ENCODE results near the gene ERICH4. TPM values are rescaled to one million over a fixed set of nuclear protein-coding genes. Genes with fewer than 3 reads are reported as not detected.

The ERICH4 gene
- total and polyA plus RNA-seq, 9 of the 15 experiments (the other 6 are each of a cell fraction or from before 2014, with no cell fraction given) = not detected

GRCh38 chr19:41395355-41395754 is 47.6 kb upstream of the ERICH4 start:
- FAIRE-seq (peak; percentile 79), DNase-seq (ENCODE audit: extremely low read depth in 1 of 4, low spot score in 3 of 4) (peak in 3 of 4 experiments; percentile 27 to 61 (median 29)), ATAC-seq (peak; percentile 7; the same call in 2 of the 3 replicates)
- Histone ChIP-seq H3K27ac (ENCODE audit: extremely low read depth, low read depth, low read length) (peak overlapping the region; percentile 51), H3K4me3 (peak overlapping the region; percentile 73), H4K20me1 (replicated peaks; ENCODE audit: control insufficient read depth, insufficient read depth, low read length) (no peaks in the 10 kb centered on the region), H3K9me1 (ENCODE audit: control insufficient read depth, insufficient read depth, low read length) (no peaks in the 10 kb centered on the region), H3K9me3 (replicated peaks; ENCODE audit: control insufficient read depth, insufficient read depth, low read depth, low read length) (no peaks in the 10 kb centered on the region), H2AFZ (ENCODE audit: low read depth, low read length) (0 out of 2 replicates have a peak overlapping the region, but pooled peaks have one; percentile 33), H3K4me1 (replicated peaks in 1 of 2; ENCODE audit: control insufficient read depth in 2 of 2, insufficient read depth in 2 of 2, low read length in 2 of 2) (peaks cover 15 to 22% of the 10 kb centered on the region in 2 experiments; a peak in 4 of 5 replicates), H3K9ac (ENCODE audit: insufficient read depth in 1 of 2, low read depth in 2 of 2, low read length in 2 of 2) (peak overlapping the region; percentile 60 to 76; a peak in 3 of 4 replicates), H3K4me2 (ENCODE audit: insufficient read depth, low read length) (peak overlapping the region; percentile 90), H3K79me2 (ENCODE audit: control insufficient read depth, insufficient read depth, low read length) (peaks cover 48% of the 10 kb centered on the region), H3K36me3 (ENCODE audit: control insufficient read depth, insufficient read depth, low read length) (peaks cover 31% of the 10 kb centered on the region; the same call in 2 of the 3 replicates), H3K27me3 (ENCODE audit: control insufficient read depth in 2 of 2, insufficient read depth in 2 of 2, low read length in 2 of 2) (no peaks in the 10 kb centered on the region)
- intact Hi-C loops (cut with micrococcal nuclease) = loop anchor here (5.0 kb wide), 1 partner anchor 37 kb away; no protein-coding TSS in a partner anchor
- ChIA-PET CTCF (ENCODE audit: low intra/inter-chr PET ratio) (no interaction called here), POLR2A (interaction anchor here (0.6 to 1.6 kb wide), 3 partner anchors 9 to 31 kb away, joined by 3 to 7 read pairs (median 4); partner anchors contain the start of gene B9D2)
- no TSS peak for BruUV-seq (replicated peaks)
- in situ Hi-C loops (cut with MboI) = no loop called here
- 2% methylated on average over 6 of the region's 6 CpGs for WGBS (ENCODE audit: insufficient coverage, low coverage, missing lambda C conversion rate)
- 0 out of 2 replicates have a peak, but pooled peaks have one; percentile 22 for TF ChIP-seq ZNF766 (CRISPR knock-in tag; conservative IDR thresholded peaks at IDR 0.05)
- TF ChIP-seq HDAC1 (IDR thresholded peaks at IDR 0.05) = peak in 1 of 2 experiments; percentile 79; a peak in 1 of 4 replicates
- TF ChIP-seq BHLHE40 (IDR thresholded peaks at IDR 0.05; ENCODE audit: low read length) = no peak
- no peak for TF ChIP-seq PCBP1 (IDR thresholded peaks at IDR 0.05; ENCODE audit: low read depth, low read length, poor library complexity, severe bottlenecking)
- TF ChIP-seq FOXK2 (conservative IDR thresholded peaks at IDR 0.05 in 1 of 2, IDR thresholded peaks at IDR 0.05 in 1 of 2; ENCODE audit: low read depth in 2 of 2) = peak in 1 of 2 experiments; percentile 50; a peak in 2 of 4 replicates
- TF ChIP-seq HDGF (IDR thresholded peaks at IDR 0.05) = peak; percentile 88; the same call in 1 of the 2 replicates
- 0 out of 2 replicates have a peak, but pooled peaks have one; percentile 5 for TF ChIP-seq THRB (CRISPR knock-in tag; conservative IDR thresholded peaks at IDR 0.05)
- TF ChIP-seq RAD21 (CRISPR knock-in tag; conservative IDR thresholded peaks at IDR 0.05 in 1 of 2, IDR thresholded peaks at IDR 0.05 in 1 of 2) = 0 out of 4 replicates have a peak, but pooled peaks of 1 of the 2 experiments have one; percentile 13
- no peak for TF ChIP-seq HNRNPL (IDR thresholded peaks at IDR 0.05; ENCODE audit: low read depth, low read length)
- peak; percentile 74 for TF ChIP-seq ELF4 (CRISPR knock-in tag; IDR thresholded peaks at IDR 0.05)
- peak; percentile 51 for TF ChIP-seq LEF1 (IDR thresholded peaks at IDR 0.05)
